GM23338 (cell line): ENCODE measurements around the gene KIFAP3. TPM values are rescaled to one million over a fixed set of nuclear protein-coding genes. Genes with fewer than 3 reads are reported as not detected.

Experiments
- ATAC-seq: fragments of 200-7000 bp; cut with Tn5 transposase; 3 replicates; pipeline ENCODE4 v1.9.1; 2020
- DNase-seq: peaks from one replicate; pipeline ENCODE4 v3.0.0-alpha.2; 2015; ENCODE audit warnings: low spot score
- H2AFZ ChIP-seq: fragments of 200-600 bp; sonication (generic); 2 replicates; pipeline ENCODE4 v1.8.0; 2016; ENCODE audit warnings: antibody characterized with exemption, mild to moderate bottlenecking, moderate library complexity
- H3F3A ChIP-seq: fragments of 200-600 bp; sonication (generic); replicated peaks from 2 replicates; pipeline ENCODE4 v1.8.0; 2017; ENCODE audit warnings: antibody characterized with exemption, mixed run types, low read depth
- H3K27ac ChIP-seq: fragments of 200-600 bp; sonication (generic); 2 replicates; pipeline ENCODE4 v1.6.1; 2016; ENCODE audit warnings: low read depth
- H3K27me3 ChIP-seq: fragments of 200-600 bp; sonication (generic); 2 replicates; pipeline ENCODE4 v1.8.0; 2016; ENCODE audit warnings: mild to moderate bottlenecking, mixed run types, moderate library complexity; ENCODE audit not compliant: insufficient read depth
- H3K36me3 ChIP-seq: fragments of 200-600 bp; sonication (generic); 2 replicates; pipeline ENCODE4 v1.8.0; 2016; ENCODE audit warnings: mild to moderate bottlenecking; ENCODE audit not compliant: insufficient read depth
- H3K4me1 ChIP-seq: fragments of 200-600 bp; sonication (generic); 2 replicates; pipeline ENCODE4 v1.8.0; 2016; ENCODE audit warnings: mild to moderate bottlenecking, moderate library complexity; ENCODE audit not compliant: insufficient read depth
- H3K4me2 ChIP-seq: fragments of 200-600 bp; sonication (generic); 2 replicates; pipeline ENCODE4 v1.7.1; 2017; ENCODE audit warnings: mixed run types
- H3K4me3 ChIP-seq: fragments of 200-600 bp; sonication (generic); 2 replicates; pipeline ENCODE4 v1.6.1; 2016; ENCODE audit warnings: mixed run types
- H3K79me2 ChIP-seq: fragments of 200-600 bp; sonication (generic); replicated peaks from 2 replicates; pipeline ENCODE4 v1.8.0; 2017; ENCODE audit warnings: mild to moderate bottlenecking; ENCODE audit not compliant: insufficient read depth
- H3K9me2 ChIP-seq: fragments of 200-600 bp; sonication (generic); 2 replicates; pipeline ENCODE4 v1.8.0; 2017; ENCODE audit not compliant: insufficient read depth
- H4K20me1 ChIP-seq: fragments of 200-600 bp; sonication (generic); replicated peaks from 2 replicates; pipeline ENCODE4 v1.8.0; 2017; ENCODE audit warnings: mild to moderate bottlenecking; ENCODE audit not compliant: insufficient read depth
- H3K27ac Mint-ChIP-seq: 2 replicates; pipeline ENCODE4 v1.8.0; 2020; ENCODE audit warnings: inconsistent platforms, mild to moderate bottlenecking, moderate library complexity, mixed read lengths
- H3K27me3 Mint-ChIP-seq: 3 replicates; pipeline ENCODE4 v1.8.0; 2022; ENCODE audit warnings: low read depth, mild to moderate bottlenecking, moderate library complexity, mixed read lengths, inconsistent platforms; ENCODE audit not compliant: insufficient read depth, poor library complexity
- H3K36me3 Mint-ChIP-seq: 3 replicates; pipeline ENCODE4 v1.8.0; 2021; ENCODE audit warnings: low read depth, mild to moderate bottlenecking, inconsistent platforms, moderate library complexity, mixed read lengths
- H3K4me1 Mint-ChIP-seq: 3 replicates; pipeline ENCODE4 v1.8.0; 2020; ENCODE audit warnings: mild to moderate bottlenecking, inconsistent platforms, mixed read lengths
- H3K4me3 Mint-ChIP-seq: 3 replicates; pipeline ENCODE4 v1.8.0; 2021; ENCODE audit warnings: moderate library complexity, mild to moderate bottlenecking, inconsistent platforms, mixed read lengths
- H3K9me3 Mint-ChIP-seq: 3 replicates; pipeline ENCODE4 v1.8.0; 2020; ENCODE audit warnings: moderate library complexity, mild to moderate bottlenecking, inconsistent platforms, mixed read lengths
- CREB1 ChIP-seq: fragments of 250-450 bp; sonication (Bioruptor Pico); IDR thresholded peaks from 2 replicates; pipeline ENCODE4 v1.5.0; 2020; ENCODE audit warnings: low read depth, mild to moderate bottlenecking, moderate library complexity
- EZH2 ChIP-seq: fragments of 200-600 bp; sonication (generic); IDR thresholded peaks from one replicate; pipeline ENCODE4 v1.8.0; 2017; ENCODE audit warnings: antibody characterized with exemption, mild to moderate bottlenecking, low read depth; ENCODE audit not compliant: unreplicated experiment
- EZH2phosphoT487 ChIP-seq: fragments of 200-600 bp; sonication (generic); IDR thresholded peaks from one replicate; pipeline ENCODE4 v1.8.1; 2018; ENCODE audit warnings: antibody characterized with exemption; ENCODE audit not compliant: unreplicated experiment
- JUNB ChIP-seq: IDR thresholded peaks from one replicate; pipeline ENCODE4 v1.6.1; 2016; ENCODE audit warnings: antibody characterized with exemption; ENCODE audit not compliant: unreplicated experiment
- NANOG ChIP-seq: IDR thresholded peaks from 2 replicates; pipeline ENCODE4 v1.6.1; 2016; ENCODE audit warnings: antibody characterized with exemption, borderline replicate concordance
- POLR2AphosphoS5 ChIP-seq: IDR thresholded peaks from 2 replicates; pipeline ENCODE4 v1.6.1; 2016; ENCODE audit warnings: antibody characterized with exemption, low read depth
- STAT1 ChIP-seq: IDR thresholded peaks from one replicate; pipeline ENCODE4 v1.6.1; 2016; ENCODE audit warnings: antibody characterized with exemption; ENCODE audit not compliant: unreplicated experiment
- ZNF114 ChIP-seq: fragments of 250-450 bp; sonication (Bioruptor Pico); IDR thresholded peaks from 2 replicates; pipeline ENCODE4 v1.5.0; 2020; ENCODE audit warnings: mild to moderate bottlenecking, moderate library complexity
- ZNF331 ChIP-seq: fragments of 250-450 bp; sonication (Bioruptor Pico); IDR thresholded peaks from 2 replicates; pipeline ENCODE4 v1.5.0; 2020; ENCODE audit warnings: low read depth, mild to moderate bottlenecking, moderate library complexity
- polyA plus RNA-seq: library from polyadenylated mRNA; unstranded; fragments of >200 nt; fragmentation: Nextera tagmentation; extraction: Ambion mirVana; gene quantifications from 2 replicates; pipeline ENCODE4 v1.2.1, GENCODE V29; 2016
- total RNA-seq: library from RNA; depleted of rRNA; stranded (reverse); fragments of >200 nt; shearing (Covaris generic); gene quantifications from 2 replicates; pipeline ENCODE4 v1.2.3, GENCODE V29; 2014
- TF ChIP-seq, protein P1 (sequence below): fragments of 250-450 bp; sonication (Bioruptor Pico); IDR thresholded peaks from 2 replicates; pipeline ENCODE4 v1.5.0; 2020; ENCODE audit warnings: mild to moderate bottlenecking, moderate library complexity
- TF ChIP-seq, protein P2 (sequence below): IDR thresholded peaks from one replicate; pipeline ENCODE4 v1.6.1; 2018; ENCODE audit warnings: antibody characterized with exemption; ENCODE audit not compliant: unreplicated experiment
- TF ChIP-seq, protein P3 (sequence below), 2 experiments: fragments of 200-600 bp in 1 of 2; sonication (generic) in 1 of 2; conservative IDR thresholded peaks; 2 replicates each; pipeline versions ENCODE4 v1.5.1 to v1.6.1; 2016 to 2017; ENCODE audit warnings: antibody characterized with exemption in 2 of 2, low read depth in 2 of 2, mild to moderate bottlenecking in 2 of 2, moderate library complexity in 1 of 2
- TF ChIP-seq, protein P4 (sequence below): IDR thresholded peaks from 2 replicates; pipeline ENCODE4 v1.6.1; 2016; ENCODE audit warnings: antibody characterized with exemption

The KIFAP3 gene
- total and polyA plus RNA-seq, 2 experiments from 2014 or later: 2.7 to 3.1 TPM

DNA sequence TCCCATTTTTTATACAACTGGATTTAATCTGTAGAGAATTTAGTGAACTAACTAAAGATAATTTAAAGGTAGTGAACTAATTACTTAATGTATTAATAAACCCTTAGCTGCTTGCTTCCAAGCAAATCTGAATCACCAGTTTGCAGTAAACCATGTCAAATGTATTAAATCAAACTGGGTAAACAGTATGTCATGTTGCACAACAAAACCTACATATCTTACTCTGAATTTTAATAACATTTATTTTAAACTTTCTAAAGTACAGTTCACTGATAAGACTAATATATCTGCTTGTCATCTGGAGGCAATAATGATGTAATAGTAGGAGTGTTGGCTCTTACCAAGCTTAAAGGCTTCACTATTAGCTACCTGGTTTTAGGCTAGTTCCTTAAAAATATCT is 128.3 kb downstream of the KIFAP3 start (continued):
- TF ChIP-seq, protein P1, sequence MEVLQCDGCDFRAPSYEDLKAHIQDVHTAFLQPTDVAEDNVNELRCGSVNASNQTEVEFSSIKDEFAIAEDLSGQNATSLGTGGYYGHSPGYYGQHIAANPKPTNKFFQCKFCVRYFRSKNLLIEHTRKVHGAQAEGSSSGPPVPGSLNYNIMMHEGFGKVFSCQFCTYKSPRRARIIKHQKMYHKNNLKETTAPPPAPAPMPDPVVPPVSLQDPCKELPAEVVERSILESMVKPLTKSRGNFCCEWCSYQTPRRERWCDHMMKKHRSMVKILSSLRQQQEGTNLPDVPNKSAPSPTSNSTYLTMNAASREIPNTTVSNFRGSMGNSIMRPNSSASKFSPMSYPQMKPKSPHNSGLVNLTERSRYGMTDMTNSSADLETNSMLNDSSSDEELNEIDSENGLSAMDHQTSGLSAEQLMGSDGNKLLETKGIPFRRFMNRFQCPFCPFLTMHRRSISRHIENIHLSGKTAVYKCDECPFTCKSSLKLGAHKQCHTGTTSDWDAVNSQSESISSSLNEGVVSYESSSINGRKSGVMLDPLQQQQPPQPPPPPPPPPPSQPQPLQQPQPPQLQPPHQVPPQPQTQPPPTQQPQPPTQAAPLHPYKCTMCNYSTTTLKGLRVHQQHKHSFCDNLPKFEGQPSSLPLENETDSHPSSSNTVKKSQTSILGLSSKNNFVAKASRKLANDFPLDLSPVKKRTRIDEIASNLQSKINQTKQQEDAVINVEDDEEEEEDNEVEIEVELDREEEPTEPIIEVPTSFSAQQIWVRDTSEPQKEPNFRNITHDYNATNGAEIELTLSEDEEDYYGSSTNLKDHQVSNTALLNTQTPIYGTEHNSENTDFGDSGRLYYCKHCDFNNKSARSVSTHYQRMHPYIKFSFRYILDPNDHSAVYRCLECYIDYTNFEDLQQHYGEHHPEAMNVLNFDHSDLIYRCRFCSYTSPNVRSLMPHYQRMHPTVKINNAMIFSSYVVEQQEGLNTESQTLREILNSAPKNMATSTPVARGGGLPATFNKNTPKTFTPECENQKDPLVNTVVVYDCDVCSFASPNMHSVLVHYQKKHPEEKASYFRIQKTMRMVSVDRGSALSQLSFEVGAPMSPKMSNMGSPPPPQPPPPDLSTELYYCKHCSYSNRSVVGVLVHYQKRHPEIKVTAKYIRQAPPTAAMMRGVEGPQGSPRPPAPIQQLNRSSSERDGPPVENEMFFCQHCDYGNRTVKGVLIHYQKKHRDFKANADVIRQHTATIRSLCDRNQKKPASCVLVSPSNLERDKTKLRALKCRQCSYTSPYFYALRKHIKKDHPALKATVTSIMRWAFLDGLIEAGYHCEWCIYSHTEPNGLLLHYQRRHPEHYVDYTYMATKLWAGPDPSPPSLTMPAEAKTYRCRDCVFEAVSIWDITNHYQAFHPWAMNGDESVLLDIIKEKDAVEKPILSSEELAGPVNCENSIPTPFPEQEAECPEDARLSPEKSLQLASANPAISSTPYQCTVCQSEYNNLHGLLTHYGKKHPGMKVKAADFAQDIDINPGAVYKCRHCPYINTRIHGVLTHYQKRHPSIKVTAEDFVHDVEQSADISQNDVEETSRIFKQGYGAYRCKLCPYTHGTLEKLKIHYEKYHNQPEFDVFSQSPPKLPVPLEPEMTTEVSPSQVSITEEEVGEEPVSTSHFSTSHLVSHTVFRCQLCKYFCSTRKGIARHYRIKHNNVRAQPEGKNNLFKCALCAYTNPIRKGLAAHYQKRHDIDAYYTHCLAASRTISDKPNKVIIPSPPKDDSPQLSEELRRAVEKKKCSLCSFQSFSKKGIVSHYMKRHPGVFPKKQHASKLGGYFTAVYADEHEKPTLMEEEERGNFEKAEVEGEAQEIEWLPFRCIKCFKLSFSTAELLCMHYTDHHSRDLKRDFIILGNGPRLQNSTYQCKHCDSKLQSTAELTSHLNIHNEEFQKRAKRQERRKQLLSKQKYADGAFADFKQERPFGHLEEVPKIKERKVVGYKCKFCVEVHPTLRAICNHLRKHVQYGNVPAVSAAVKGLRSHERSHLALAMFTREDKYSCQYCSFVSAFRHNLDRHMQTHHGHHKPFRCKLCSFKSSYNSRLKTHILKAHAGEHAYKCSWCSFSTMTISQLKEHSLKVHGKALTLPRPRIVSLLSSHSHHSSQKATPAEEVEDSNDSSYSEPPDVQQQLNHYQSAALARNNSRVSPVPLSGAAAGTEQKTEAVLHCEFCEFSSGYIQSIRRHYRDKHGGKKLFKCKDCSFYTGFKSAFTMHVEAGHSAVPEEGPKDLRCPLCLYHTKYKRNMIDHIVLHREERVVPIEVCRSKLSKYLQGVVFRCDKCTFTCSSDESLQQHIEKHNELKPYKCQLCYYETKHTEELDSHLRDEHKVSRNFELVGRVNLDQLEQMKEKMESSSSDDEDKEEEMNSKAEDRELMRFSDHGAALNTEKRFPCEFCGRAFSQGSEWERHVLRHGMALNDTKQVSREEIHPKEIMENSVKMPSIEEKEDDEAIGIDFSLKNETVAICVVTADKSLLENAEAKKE: no peak
- no peak for TF ChIP-seq NANOG

DNA sequence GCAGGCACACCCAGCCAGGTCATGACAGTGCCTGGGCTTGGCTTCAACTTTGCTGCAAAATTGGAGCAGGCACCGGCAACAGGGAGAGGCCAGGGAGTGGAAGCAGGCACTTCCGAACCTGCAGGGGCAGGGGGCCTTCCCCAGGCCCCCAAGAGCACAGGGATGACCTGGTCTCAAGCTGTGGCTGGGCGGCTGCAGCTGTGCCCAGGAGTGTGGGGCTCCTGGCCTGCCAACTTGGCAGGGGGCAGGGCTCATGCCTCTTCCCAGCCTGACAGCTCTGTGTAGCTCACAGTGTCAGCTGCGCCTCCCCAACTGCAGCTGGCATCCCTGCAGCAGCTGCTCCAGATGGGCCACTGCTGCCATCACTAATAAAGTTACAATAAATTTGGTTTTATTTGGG is 129.3 kb downstream of the KIFAP3 start:
- Mint-ChIP-seq H3K9me3 (no peaks in the 10 kb centered on the region), H3K27ac (no peak overlapping the region), H3K4me3 (no peak overlapping the region), H3K36me3 (no peaks in the 10 kb centered on the region), H3K4me1 (no peaks in the 10 kb centered on the region), H3K27me3 (no peaks in the 10 kb centered on the region)
- Histone ChIP-seq H3K27ac (no peak overlapping the region), H3K79me2 (no peaks in the 10 kb centered on the region), H3K4me2 (no peak overlapping the region), H3K4me3 (no peak overlapping the region), H2AFZ (no peak overlapping the region), H3K4me1 (no peaks in the 10 kb centered on the region), H3F3A (no peaks in the 10 kb centered on the region), H4K20me1 (no peaks in the 10 kb centered on the region), H3K36me3 (no peaks in the 10 kb centered on the region), H3K9me2 (no peaks in the 10 kb centered on the region), H3K27me3 (no peaks in the 10 kb centered on the region)
- DNase-seq (no peak), ATAC-seq (peak; percentile 61)
- TF ChIP-seq EZH2phosphoT487 (no peak), ZNF331 (CRISPR knock-in tag) (no peak), NANOG (no peak), STAT1 (no peak), CREB1 (no peak), POLR2AphosphoS5 (no peak), ZNF114 (no peak), EZH2 (no peak), JUNB (no peak)
- TF ChIP-seq, protein P2, sequence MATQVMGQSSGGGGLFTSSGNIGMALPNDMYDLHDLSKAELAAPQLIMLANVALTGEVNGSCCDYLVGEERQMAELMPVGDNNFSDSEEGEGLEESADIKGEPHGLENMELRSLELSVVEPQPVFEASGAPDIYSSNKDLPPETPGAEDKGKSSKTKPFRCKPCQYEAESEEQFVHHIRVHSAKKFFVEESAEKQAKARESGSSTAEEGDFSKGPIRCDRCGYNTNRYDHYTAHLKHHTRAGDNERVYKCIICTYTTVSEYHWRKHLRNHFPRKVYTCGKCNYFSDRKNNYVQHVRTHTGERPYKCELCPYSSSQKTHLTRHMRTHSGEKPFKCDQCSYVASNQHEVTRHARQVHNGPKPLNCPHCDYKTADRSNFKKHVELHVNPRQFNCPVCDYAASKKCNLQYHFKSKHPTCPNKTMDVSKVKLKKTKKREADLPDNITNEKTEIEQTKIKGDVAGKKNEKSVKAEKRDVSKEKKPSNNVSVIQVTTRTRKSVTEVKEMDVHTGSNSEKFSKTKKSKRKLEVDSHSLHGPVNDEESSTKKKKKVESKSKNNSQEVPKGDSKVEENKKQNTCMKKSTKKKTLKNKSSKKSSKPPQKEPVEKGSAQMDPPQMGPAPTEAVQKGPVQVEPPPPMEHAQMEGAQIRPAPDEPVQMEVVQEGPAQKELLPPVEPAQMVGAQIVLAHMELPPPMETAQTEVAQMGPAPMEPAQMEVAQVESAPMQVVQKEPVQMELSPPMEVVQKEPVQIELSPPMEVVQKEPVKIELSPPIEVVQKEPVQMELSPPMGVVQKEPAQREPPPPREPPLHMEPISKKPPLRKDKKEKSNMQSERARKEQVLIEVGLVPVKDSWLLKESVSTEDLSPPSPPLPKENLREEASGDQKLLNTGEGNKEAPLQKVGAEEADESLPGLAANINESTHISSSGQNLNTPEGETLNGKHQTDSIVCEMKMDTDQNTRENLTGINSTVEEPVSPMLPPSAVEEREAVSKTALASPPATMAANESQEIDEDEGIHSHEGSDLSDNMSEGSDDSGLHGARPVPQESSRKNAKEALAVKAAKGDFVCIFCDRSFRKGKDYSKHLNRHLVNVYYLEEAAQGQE: no peak
- TF ChIP-seq, protein P3, sequence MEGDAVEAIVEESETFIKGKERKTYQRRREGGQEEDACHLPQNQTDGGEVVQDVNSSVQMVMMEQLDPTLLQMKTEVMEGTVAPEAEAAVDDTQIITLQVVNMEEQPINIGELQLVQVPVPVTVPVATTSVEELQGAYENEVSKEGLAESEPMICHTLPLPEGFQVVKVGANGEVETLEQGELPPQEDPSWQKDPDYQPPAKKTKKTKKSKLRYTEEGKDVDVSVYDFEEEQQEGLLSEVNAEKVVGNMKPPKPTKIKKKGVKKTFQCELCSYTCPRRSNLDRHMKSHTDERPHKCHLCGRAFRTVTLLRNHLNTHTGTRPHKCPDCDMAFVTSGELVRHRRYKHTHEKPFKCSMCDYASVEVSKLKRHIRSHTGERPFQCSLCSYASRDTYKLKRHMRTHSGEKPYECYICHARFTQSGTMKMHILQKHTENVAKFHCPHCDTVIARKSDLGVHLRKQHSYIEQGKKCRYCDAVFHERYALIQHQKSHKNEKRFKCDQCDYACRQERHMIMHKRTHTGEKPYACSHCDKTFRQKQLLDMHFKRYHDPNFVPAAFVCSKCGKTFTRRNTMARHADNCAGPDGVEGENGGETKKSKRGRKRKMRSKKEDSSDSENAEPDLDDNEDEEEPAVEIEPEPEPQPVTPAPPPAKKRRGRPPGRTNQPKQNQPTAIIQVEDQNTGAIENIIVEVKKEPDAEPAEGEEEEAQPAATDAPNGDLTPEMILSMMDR (conservative IDR thresholded peaks at IDR 0.05; ENCODE audit: low read depth in 2 of 2): no peak
- TF ChIP-seq, protein P4, sequence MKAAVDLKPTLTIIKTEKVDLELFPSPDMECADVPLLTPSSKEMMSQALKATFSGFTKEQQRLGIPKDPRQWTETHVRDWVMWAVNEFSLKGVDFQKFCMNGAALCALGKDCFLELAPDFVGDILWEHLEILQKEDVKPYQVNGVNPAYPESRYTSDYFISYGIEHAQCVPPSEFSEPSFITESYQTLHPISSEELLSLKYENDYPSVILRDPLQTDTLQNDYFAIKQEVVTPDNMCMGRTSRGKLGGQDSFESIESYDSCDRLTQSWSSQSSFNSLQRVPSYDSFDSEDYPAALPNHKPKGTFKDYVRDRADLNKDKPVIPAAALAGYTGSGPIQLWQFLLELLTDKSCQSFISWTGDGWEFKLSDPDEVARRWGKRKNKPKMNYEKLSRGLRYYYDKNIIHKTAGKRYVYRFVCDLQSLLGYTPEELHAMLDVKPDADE: no peak
